ENCODE data around the gene NAA60.
"Not testable (repeated sequence)": the region's sequence is repeated elsewhere in the genome, so short reads cannot be mapped to it uniquely, and the experiment has no call there.

NAA60 gene

DNA sequence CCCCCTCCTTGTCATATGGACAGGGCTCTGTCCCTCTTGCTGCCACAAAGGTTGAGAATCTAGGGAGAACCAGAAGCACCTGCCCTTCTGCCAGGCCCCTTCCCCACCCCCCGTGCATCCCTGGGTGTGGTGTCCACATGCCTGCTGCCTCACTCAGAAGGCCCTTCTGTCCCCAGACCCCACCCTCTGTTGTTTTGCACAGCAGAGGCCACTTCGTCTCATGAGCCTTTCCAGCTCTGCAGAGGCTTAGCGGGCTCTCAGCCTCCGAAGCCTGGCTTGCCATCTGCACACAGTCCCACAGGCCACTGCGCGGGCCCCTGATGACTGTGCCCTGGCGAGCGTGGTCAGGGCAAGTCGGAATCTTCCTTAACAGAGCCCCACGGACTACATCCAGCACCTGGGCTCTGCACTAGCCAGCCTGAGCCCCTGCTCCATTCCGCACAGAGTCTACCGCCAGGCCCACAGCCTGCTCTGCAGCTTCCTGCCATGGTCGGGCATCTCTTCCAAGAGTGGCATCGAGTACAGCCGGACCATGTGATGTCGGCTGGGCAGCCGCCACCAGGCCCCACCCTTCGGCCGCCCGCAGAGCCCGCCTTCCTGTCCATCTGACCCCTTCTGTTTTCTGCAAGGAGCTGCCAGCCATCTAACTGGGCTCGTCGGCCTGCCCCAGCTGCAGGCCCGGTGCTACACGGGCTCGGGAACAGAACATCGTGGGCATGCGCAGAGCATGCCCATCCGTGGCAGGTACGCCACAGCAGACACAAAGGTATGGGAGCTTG lies 41.0 kb downstream of the NAA60 start:
- no peak for DNase-seq

DNA sequence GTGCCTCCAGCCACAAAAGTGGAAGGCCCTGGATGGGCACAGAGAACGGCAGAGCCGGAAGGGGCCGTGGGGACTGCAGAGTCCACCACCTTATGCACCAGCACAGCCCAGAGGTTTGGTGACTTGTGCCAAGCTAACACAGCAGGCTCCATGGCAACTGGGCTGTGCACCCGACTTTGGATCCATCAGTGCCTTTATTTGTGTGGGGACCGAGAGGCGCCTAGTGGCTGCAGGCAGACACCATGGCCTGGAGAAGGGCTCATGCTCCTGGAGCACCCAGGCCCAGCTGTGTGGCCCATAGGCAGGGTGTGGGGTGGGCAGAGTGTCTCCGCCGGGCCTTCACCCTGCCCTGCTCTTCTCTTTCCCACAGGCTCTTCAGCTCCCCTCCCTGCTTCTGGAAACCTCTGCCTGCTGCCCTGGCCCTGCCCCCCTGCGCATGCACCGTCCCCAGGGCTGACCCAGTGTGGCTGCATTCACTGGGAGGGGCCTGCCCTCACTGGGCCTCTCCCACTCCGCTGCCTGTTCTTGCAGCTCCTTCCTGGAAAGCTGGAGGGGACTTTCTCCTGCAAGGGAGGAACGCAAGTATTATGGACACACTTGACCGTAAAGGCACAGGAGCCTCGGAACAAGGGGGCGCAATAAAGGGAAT lies 41.7 kb downstream of the NAA60 start:
- DNase-seq, result no peak

DNA sequence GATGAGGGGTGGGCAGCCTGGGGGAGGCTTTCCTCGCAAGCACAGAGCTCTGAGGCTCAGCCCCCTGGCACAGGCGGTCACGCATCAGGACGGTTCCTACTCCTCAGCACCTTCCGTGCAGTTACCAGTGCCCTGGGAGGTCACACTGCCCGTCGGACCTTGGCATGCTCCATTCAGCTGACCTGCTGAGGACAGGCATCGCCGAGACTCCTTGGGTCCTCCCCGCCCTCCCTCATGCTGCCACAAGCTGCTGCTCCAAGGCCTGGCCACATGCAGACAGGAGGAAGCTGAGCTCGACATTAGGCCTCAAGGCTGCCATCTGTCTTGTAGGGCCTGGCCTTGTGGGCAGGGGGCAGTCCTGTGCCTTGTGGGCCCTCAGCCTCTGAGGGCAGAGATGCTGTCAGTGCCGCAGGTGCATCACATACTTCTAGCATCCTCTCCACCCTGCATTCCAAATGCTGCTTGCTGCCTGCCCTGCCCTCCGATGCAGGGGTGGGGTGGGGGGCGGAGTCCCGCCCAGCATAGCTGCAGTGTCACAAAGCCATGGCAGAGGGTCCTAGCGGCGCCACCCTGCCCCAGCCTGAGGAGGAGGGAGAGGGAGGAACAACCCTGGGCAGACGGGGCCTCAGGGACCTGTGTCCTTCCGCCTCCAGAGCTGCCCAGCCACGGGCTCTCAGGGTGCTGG lies 42.5 kb downstream of the NAA60 start:
- DNase-seq, result no peak

DNA sequence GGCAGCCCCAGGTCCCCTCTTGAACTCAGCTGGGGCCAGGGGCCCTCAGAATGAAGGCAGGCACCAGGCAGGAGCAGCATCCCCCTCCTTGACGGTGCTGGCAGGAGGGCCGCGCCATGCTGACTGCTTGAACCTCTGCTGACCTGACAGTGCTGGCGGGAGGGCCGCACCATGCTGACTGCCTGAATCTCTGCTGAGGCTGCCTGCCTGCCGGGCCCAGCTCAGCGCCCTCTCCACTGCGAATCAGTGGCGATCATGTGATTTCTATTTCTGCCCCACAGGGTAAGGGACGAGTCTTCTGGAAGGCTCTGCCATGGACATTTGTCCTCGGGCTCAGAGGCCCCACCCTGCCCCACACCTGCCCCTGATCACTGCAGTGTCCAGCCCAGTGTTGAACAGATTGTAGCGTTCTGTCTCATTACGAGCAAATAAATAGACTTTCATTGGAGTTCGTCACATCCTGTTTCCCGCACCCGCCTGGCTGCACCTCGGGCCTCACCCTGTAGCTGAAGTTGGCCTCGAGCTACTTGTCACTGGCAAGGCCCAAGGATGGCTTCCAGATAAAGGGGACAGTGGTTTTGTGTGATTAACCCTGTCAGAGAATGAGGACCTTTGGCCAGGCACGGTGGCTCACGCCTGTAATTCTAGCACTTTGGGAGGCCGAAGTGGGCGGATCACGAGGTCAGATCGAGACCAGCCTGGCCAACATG lies 43.2 kb downstream of the NAA60 start:
- DNase-seq, result no peak

DNA sequence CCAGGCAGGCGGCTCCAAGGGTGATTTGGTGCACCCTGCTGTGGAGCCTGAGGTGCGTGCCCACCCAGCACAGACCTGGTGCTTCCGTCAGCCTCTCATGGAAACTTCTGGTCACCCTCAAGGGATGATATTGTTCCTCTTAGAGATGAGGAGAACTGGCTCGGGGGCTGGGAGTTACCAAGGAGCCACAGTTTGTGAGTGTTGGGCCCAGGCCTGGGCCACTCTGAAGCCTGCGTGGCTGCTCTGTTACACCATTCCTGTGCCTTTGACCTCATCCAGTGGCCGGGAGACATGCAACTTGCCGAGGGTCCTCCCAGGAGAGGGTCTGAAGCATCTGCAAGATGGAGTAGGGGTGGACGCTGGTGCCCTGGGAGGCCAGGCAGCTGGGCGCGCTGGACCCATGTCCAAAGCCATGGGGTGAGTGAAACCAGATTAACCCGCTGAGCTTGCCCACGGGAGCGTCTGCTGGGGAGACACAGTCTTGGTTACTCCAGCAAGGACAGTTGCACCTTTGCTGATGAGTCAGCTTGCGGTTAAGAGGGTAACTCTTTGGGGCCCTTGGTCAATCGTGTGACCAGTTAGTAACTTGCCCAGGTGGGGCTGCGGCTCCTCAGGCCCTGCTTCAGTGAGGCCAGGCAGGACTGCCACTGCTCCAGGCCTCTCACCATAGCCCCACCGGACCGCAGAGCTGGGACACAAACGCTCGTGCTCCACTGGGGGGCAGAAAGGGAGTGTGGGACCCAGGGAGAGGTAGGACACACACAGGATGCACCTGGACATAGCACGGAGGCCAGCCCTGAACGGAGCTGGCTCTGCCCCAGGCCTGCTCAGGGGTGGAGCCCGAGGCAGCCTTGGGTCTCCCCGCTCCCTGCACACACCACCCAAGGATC lies 44.3 kb downstream of the NAA60 start:
- no peak for DNase-seq

DNA sequence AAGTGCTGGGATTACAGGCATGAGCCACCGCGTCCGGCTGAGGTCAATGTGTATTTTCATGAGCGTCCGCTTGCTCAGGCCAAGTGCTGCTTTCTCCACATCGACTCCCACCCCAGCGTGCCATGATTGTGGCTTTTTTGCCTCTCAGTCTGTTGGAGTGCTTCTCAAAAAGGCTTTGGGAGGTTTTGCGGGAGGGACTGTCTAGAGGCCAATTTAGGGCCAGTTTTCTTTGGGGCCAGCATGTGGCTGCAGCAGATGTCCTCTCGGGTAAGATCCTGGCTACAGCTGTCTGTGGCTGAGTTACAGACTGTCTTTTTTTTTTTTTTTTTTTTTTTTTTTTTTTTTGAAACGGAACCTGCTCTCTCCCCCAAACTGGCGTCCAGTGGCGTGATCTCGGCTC lies 45.3 kb downstream of the NAA60 start:
- DNase-seq, result no peak

DNA sequence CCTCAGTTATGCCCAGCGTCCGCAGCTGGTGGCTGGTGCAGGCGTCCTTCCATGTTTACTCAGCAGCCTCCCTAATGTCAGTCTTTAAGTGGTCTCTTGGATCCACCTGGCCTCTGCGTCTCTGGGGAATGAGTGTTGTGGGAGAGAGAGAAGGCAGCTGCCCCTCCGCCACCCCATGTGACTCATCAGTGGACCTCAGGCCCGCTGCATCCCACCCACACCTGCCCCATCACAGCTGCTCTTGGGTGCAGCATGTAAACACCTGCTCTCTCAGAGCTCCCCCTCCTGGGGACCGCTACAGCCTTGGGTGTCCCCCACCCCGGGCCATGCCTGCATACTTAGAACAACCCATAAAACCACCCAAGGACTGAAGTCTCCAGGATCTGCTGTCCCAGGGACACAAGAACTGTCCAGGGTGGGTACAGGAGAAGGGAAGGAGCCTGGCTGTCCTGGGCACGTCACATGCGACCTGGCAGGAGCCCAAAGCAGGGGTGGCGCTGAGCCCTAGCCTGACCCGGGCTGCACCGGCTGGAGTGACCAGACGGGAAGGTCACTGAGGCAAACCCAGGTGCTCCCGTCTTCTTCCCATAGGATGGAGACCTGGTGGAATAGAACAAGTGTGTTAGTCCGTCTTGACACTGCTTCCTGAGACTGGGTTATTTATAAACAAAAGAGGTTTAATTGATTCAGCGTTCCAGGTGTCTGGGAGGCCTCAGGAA lies 47.6 kb downstream of the NAA60 start:
- no peak for DNase-seq

DNA sequence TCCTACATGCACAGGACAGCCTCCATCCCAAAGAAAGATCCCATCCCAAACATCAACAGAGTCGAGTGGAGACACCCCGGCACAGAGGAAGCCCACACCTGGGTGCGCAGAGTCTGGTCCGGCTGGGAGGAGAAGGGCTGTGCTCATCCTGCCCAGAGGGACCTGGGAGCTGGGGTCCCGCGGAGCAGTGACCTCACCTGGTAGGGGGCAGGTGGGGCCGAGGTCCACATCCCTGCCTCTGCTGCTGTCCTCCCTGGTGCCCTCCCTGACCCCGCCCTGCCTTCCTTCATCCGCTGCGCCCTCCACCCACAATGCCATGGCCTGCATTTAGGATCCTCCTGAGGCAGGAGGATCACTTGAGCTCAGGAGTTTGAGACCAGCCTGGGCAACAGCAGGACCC lies 48.9 kb downstream of the NAA60 start:
- no peak for DNase-seq

DNA sequence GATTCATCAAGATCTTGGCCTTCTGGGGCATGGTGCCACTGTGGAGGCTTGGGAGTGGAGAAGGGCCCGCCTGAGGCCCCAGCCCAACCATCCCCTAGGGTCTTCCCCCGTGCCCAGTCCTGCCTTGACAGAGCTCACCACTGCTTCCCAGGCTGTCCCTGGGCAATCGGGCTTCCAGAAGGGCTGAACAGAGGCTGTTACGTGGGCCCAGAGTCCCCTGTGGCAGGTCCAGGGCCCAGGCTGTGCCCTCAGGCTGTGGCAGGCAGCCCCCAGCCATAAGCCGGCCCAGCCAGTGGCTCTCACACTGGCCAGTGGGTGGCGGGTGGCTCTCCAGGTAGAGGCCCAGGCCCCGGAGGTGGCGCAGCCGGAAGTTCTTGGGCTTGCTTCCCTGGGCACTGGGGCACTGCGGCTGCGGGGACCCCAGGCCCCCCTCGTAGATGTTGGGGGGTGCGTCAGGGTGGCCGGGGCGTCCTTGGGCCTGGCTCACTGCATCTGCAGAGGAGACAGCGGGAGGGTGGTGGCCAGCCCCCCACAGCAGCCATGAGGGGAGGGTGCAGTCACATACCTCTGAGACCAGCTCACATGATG lies 51.0 kb downstream of the NAA60 start:
- no peak for DNase-seq

DNA sequence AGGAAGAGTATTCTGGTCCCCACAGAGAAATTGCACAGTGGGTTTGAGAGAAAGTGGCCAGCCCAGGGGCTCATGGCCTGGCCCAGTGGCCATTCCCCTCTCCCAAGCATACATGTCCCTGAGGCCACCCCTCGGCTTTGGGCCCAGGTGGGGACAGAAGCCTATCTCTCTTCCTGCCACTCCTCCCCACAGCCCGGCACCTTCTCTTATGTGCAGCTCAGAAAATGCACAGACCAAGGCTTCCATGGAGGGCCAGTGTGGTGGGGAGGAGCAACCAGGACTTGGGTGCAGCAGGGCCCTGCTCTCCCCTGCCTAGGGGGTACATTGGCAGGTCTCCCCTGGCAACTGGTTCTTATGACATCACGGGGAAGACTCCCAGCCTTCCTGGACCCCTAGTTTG lies 51.7 kb downstream of the NAA60 start, which contains the start of gene C16orf90:
C16orf90 (minus strand) TSS at position 314 of the 400 bp plus-strand sequence; CDS start at position 246, 68 bp downstream.
- no peak for DNase-seq

DNA sequence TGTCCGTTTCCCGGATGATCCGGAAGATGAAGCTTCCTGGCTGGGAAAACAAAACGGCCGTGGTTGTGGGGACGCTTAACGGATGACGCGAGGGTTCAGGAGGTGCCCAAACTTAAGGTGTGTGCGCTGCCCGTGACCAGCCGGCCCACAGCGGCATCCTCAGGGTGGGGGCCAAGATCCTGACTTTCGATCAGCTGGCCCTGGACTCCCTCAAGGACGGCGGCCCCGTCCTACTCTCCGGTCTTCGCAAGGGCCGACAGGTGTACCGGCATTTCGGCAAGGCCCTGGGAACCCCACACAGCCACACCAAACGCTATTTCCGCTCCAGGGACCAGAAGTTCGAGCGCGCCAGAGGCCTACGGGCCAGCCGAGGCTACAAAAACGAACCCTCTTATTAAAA lies 52.9 kb downstream of the NAA60 start:
- no peak for DNase-seq

DNA sequence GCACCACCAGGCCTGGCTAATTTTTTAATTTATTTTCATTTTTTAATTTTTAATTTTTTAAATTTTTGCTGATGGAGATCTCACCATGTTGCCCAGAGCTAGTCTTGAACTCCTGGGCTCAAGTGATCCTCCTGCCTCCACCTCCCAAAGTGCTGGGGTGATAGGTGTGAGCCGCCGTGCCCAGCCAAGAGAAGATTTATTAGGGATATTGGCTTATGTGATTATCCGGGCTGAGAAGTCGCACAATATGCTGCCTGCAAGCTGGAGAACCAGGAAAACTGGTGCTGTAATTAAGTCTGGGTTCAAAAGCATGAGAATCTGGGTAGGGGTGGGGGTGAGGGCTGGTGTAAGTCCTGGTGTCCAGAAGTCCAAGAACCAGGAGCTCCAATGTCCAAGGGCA lies 54.3 kb downstream of the NAA60 start:
- DNase-seq, result no peak

DNA sequence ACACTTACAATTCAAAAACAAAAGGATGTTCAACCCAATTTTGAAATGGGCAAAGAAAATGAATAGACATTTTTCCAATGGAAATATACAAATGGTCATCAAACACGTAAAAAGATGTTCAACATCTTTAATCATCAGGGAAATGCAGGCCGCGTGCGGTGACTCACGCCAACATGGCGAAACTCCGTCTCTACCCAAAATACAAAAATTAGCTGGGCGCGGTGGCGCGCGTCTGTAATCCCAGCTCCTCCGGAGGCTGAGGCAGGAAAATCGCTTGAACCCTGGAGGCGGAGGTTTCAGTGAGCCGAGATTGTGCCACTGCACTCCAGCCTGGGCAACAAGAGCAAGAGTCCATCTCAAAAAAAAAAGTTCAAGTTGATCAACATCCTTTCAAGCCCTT lies 55.5 kb downstream of the NAA60 start:
- DNase-seq, result no peak

DNA sequence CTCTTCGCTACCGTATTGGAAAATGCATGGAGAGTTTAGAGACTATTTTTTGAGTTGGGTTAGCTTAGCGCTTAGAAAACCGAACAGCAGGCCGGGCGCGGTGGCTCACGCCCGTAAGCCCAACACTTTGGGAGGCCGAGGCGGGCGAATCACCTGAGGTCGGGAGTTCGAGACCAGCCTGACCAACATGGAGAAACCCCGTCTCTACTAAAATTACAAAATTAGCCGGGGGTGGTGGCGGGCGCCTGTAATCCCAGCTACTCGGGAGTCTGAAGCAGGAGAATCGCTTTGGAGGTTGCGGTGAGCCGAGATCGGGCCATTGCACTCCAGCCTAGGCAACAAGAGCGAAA lies 57.9 kb downstream of the NAA60 start:
- not testable (repeated sequence) for DNase-seq

DNA sequence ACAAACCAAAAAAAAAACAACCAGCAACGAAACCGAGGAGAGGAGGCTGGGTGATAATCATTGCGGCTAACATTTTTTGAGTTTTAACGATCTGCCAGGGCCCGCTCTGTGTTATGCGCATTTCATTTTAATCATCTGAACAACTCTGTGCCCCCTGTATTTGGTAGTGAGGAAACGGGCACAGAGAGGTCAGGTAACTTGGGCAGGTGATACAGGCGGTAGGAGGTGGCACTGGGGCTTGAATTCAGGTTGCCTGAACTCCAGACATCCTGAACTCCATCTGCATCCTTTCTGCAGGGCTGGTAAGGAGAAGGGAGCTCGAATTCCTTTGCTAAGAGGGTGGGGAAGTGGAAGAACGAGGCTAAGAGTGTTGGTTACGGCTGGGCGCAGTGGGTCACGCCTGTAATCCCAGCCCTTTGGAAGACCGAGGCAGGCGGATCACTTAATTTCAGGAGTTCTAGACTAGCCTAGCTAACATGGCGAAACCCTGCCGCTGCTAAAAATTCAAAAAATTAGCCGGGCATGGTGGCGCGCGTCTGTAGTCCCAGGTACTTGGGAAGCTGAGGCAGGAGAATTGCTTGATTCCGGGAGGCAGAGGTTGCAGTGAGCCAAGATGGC lies 58.4 kb downstream of the NAA60 start:
- DNase-seq, result no peak

DNA sequence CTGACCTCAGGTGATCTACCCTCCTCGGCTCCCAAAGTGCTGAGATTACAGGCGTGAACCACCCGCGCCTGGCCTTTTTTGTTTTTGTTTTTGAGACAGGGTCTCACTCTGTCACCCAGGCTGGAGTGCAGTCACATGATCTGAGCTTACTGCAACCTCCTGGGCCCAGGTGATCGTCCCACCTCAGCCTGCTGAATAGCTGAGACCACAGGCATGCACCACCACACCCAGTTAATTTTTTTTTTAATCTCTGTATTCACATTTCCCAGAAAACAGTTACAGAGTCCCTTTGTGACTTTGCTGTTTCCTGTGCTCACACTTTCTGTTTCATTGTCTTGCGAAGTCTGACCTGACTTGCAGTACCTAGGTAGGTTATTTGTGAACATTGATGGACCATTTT lies 60.0 kb downstream of the NAA60 start:
- peak; percentile 39 for DNase-seq

DNA sequence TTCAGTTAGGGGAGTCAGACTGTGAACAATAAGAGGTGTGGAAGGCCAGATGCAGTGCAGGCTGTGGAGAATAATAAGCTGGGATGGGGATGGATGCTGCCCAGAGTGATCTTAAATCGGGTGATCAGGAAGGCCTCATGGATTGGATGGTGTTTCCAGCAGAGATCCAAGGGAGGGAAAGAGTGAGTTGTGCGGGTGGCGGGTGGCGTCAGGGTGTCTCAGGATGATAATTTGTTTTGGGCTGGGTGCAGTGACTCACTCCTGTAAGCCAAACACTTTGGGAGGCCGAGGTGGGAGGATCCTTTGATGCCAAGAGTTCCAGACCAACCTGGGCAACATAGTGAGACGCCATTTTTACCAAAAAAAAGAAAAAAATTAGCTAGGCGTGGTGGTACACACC lies 65.3 kb downstream of the NAA60 start:
- no peak for DNase-seq

DNA sequence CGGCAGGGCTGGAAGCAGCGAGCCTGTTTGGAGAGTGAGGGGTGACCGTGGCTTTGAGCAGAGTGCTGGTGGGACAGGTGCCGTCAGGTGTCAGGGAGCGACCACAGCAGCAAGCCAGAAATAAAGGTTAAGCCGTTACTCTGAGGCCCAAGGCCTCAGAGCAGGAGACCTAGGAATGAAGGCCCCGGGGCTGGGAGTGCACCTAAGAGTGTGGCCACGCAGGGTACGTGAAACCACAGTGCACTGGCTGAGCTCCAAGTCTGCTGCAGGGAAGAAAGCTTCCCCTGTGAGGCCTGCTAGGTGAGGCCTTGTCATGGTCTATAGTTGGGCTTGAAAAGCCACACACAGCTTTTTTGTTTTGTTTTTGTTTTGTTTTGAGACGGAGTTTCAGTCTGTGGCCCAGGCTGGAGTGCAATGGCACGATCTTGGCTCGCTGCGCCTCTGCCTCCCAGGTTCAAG lies 66.0 kb downstream of the NAA60 start:
- peak; percentile 66 for DNase-seq

DNA sequence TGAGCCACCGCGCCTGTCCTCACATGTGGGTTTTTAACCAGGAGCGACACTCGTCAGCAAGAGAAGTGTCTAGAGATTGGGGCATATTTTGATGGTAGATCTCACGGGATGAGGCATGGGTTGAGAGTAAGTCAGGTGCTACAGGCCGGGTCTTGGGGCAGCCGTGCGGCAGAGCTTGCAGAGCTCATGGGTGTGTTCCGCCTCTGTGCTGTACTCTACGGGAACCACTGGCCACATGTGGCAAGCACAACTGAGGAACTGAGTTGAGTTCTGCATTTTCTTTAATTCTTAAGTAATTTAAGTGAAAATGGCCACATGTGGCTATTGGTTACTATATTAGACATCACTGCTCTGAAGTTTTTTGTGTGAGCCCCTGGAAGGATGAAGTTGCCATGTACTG lies 66.9 kb downstream of the NAA60 start:
- no peak for DNase-seq

DNA sequence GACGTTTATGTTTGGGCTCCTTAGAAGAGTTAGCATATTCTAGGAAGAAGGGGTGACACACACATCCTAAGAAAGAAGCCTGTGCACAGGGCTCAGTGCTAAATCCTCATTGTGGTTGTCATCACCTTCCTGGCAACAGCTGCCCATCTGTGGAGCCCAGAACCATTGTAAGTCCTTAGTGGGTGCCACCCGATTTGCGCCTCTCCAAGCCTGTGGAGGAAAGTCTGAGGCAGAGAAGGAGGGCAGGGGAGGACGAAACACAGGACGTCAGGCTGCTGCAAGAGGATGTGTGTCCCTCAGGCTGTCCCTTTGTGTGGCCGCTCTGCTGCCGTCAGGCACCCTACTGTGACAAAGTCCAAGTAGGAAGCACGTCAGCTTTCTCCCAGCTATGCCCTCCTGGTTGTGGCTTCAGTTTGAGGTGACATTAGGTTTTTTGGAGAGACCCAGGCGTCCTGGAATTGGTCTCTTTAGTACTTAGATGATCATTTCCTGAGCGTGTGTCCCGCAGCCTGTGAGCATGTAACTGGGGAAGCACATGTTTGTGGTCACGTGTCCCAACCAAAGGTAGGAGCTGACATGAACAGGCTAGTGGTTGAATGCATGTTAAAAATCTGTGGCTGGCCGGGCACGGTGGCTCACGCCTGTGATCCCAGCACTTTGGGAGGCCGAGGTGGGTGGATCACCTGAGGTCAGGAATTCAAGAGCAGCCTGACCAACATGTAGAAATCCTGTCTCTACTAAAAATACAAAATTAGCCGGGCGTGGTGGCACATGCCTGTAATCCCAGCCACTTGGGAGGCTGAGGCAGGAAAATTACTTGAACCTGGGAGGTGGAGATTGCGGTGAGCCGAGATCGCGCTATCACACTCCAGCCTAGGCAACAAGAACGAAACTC lies 68.1 kb downstream of the NAA60 start:
- DNase-seq, result no peak
